ENCODE measurements around the gene VBP1. TPM values are rescaled to one million over a fixed set of nuclear protein-coding genes. Genes with fewer than 3 reads are reported as not detected.
"Not testable (repeated sequence)": the region's sequence is repeated elsewhere in the genome, so short reads cannot be mapped to it uniquely, and the experiment has no call there.

The VBP1 gene
- total RNA-seq, 4 donors from 2014 or later: 31.8 to 57.2 (median 42.3) TPM

DNA sequence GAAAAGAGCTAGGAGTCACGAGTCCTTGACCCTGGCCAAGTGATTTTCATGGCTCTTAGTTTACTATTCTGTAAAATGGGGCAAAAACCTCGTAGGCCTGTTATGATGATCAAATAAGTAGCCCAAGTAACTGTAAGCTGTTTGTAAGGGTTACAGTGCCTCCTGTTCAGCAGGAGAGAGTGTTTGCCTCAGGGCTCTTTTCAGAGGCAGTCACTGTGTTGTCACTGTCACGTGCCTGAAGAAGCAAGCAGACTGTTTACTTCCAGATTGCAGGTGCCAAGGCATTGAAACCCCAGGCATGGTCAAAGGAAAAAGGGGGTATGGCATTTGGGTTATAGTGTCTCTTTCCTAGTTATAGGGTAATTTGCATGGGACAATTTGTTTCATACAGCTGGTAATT, 43.5 kb downstream of the VBP1 start:
- no peak overlapping the region for H3K4me3 ChIP-seq
- H3K9me3 ChIP-seq: no peaks in the 10 kb centered on the region
- H3K4me1 ChIP-seq: no peaks in the 10 kb centered on the region
- 42% methylated on average over 2 of the region's 3 CpGs; no CpG with 5 or more reads in 1 of the 2 donors for WGBS, 2 donors (ENCODE audit: low coverage in 1 of 2)
- ATAC-seq: no peak
- H3K27me3 ChIP-seq: no peaks in the 10 kb centered on the region
- no peaks in the 10 kb centered on the region for H3K36me3 ChIP-seq
- TF ChIP-seq, protein P1, sequence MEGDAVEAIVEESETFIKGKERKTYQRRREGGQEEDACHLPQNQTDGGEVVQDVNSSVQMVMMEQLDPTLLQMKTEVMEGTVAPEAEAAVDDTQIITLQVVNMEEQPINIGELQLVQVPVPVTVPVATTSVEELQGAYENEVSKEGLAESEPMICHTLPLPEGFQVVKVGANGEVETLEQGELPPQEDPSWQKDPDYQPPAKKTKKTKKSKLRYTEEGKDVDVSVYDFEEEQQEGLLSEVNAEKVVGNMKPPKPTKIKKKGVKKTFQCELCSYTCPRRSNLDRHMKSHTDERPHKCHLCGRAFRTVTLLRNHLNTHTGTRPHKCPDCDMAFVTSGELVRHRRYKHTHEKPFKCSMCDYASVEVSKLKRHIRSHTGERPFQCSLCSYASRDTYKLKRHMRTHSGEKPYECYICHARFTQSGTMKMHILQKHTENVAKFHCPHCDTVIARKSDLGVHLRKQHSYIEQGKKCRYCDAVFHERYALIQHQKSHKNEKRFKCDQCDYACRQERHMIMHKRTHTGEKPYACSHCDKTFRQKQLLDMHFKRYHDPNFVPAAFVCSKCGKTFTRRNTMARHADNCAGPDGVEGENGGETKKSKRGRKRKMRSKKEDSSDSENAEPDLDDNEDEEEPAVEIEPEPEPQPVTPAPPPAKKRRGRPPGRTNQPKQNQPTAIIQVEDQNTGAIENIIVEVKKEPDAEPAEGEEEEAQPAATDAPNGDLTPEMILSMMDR (IDR thresholded peaks at IDR 0.05): no peak
- TF ChIP-seq EP300 (IDR thresholded peaks at IDR 0.05) (no peak), POLR2AphosphoS5 (IDR thresholded peaks at IDR 0.05) (no peak), POLR2A (IDR thresholded peaks at IDR 0.05) (no peak)
- no peak overlapping the region for H3K27ac ChIP-seq

DNA sequence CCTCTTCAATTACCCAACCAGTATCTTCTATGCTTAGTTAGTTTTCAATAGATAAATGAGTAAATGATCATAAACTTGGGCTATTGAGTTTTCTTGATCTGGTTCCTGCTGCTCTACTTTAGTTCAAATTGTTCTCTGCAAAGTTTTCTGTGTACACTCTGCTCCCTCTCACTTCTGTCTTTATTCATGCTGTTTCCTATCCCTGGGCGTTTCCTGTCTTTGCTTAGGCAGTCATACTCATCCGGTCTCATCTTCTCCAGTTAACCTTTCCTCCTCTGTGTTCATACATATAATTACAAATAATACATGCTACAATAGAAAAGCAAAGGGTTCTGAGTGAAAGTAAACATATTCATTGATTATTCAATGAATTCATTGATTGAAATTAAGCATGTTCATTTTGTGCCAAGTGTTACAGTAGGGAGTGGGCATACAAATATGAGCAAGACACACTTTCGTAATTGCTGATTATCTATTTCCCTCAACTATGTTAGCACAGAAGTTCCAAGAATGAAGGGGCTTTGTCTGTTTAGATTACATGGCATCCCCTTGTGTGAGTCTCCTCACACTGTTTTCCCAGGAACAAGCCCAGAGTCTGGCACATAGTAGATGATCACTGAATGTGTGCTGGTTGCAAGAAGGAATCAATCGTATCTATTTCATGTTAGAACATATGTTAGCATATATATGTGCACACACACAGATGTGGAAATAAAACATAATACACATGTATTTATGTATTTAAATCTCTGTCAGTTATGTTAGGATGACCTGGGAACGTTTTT, 46.9 kb downstream of the VBP1 start:
- no peaks in the 10 kb centered on the region for H3K4me1 ChIP-seq
- WGBS, 2 donors (ENCODE audit: low coverage in 1 of 2): 49 to 53% methylated on average over 3 of the region's 5 CpGs
- H3K36me3 ChIP-seq: no peaks in the 10 kb centered on the region
- no peak for ATAC-seq
- TF ChIP-seq EP300 (IDR thresholded peaks at IDR 0.05) (no peak), POLR2AphosphoS5 (IDR thresholded peaks at IDR 0.05) (no peak), POLR2A (IDR thresholded peaks at IDR 0.05) (no peak)
- TF ChIP-seq, protein P1 (IDR thresholded peaks at IDR 0.05): no peak
- no peaks in the 10 kb centered on the region for H3K27me3 ChIP-seq
- no peak overlapping the region for H3K4me3 ChIP-seq
- H3K9me3 ChIP-seq: no peaks in the 10 kb centered on the region
- H3K27ac ChIP-seq: no peak overlapping the region

DNA sequence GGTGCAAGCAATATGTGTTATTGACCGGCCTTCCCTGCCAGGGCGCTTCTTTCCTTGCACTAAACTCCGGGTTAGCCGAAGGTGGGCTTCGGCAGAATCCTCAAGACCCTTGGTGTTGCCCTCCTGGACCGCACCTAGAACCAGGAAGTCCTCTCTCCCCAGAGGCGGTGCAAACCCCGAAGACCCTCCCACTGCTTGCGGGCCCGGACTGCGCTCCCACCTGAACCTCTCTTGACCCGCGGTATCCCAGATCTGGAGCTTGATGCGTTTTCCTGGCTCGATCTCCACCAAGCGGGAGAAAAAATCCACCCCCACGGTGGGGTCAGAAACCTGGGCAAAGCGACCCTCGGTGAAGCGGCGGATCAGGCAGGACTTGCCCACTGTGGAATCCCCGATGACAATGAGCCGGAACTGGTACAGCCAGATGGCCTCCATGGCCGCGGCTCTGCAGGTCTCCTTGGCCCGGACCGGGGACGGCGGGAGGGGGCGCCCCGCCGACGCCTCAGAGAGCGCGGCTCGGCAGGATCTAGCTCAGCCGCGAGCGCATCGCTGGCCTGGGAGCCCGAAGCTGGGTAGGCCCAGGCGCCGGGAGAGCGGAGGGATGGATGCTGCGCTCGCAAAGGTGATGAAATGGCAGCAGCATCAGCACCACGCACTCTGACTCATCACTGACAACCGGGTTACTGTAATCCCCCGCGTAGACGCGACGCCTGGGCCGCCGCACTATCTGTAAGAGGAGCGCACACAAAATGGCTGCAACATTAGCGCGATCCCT, 47.8 kb downstream of the VBP1 start, which contains the start of gene RAB39B:
RAB39B (minus strand) TSS at position 638 of the 775 bp plus-strand sequence; CDS start at position 435, 203 bp downstream.
- Histone ChIP-seq H3K4me3 (peak within 1 kb of the TSS; percentile 15 to 42), H3K36me3 (no peaks in the 10 kb centered on the region), H3K9me3 (no peaks in the 10 kb centered on the region), H3K4me1 (no peaks in the 10 kb centered on the region), H3K27ac (peak within 1 kb of the TSS in 1 of 4 donors; percentile 8), H3K27me3 (no peaks in the 10 kb centered on the region)
- peak; percentile 46 for ATAC-seq
- 0 to 28% methylated on average over 3 to 11 of the region's 58 CpGs for WGBS, 2 donors (ENCODE audit: low coverage in 1 of 2)
- TF ChIP-seq POLR2AphosphoS5 (IDR thresholded peaks at IDR 0.05): no peak
- TF ChIP-seq, protein P1 (IDR thresholded peaks at IDR 0.05): peak in 1 of 4 experiments; percentile 12

DNA sequence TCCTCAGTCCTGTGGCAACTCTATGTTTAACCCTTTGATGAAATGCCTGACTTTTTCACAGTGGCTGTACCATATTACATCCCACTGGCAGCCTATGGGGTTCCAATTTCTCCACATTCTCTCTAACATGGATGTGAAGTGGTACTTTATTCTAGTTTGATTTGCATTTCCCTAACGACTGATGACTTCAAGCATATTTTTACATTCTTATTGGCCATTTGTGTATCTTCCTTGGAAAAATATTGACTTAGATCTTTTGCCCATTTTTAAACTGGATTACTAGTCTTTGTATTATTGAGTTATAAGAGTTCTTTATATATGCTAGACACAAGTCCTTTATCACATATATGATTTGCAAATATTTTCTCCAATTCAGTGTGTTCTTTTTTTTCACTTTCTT, 50.2 kb downstream of the VBP1 start:
- H3K27ac ChIP-seq: no peak overlapping the region
- WGBS, 2 donors (ENCODE audit: low coverage in 1 of 2): 67% methylated on average over 1 of the region's 1 CpG; no CpG with 5 or more reads in 1 of the 2 donors
- no peak for ATAC-seq
- TF ChIP-seq, protein P1 (IDR thresholded peaks at IDR 0.05): no peak
- TF ChIP-seq POLR2A (IDR thresholded peaks at IDR 0.05) (no peak), EP300 (IDR thresholded peaks at IDR 0.05) (no peak), POLR2AphosphoS5 (IDR thresholded peaks at IDR 0.05) (no peak)
- H3K4me3 ChIP-seq: no peak overlapping the region
- H3K27me3 ChIP-seq: no peaks in the 10 kb centered on the region
- H3K36me3 ChIP-seq: no peaks in the 10 kb centered on the region
- no peaks in the 10 kb centered on the region for H3K4me1 ChIP-seq
- H3K9me3 ChIP-seq: no peaks in the 10 kb centered on the region

DNA sequence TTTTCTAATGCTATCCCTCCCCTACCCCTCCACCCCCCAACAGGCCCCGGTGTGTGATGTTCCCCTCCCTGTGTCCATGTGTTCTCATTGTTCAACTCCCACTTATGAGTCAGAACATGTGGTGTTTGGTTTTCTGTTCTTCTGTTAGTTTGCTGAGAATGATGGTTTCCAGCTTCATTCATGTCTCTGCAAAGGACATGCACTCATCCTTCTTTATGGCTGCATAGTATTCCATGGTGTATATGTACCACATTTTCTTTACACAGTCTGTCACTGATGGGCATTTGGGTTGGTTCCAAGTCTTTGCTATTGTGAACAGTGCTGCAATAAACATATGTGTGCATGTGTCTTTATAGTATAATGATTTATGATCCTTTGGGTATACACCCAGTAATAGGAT, 51.7 kb downstream of the VBP1 start:
- H3K4me3 ChIP-seq, ATAC-seq, H3K4me1 ChIP-seq, H3K27ac ChIP-seq, H3K36me3 ChIP-seq, H3K9me3 ChIP-seq, H3K27me3 ChIP-seq: not testable (repeated sequence)
- WGBS, 2 donors (ENCODE audit: low coverage in 1 of 2): 80 to 100% methylated on average over 1 of the region's 1 CpG

All from gastroesophageal sphincter (tissue), 4 donors.